ENCODE data around the gene BCL7A. TPM values are rescaled to one million over a fixed set of nuclear protein-coding genes. Genes with fewer than 3 reads are reported as not detected.

The BCL7A gene
- total and polyA plus RNA-seq, 5 donors from 2014 or later = 0.35 to 2.0 (median 0.60) TPM

DNA sequence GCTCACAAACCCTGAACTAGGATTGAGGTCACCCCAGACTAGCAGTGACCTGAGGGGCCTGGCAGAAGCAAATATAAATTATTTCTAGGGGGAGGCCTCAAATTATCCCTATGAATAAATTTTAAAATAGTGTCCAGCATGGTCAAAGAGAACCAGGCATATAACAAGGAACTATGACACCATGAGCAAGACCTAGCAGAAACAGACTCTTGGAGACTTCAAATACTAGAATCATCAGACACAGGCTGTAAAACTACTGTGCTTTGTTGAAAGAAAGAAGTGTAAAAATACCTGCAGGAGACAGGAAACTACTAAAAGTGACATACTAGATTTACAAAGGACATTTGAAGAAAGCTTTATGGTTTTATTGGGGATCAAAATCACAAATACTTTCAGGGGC, 3.2 kb upstream of the BCL7A start:
- peaks cover 5% of the 10 kb centered on the region for H3K27me3 ChIP-seq (ENCODE audit: control insufficient read depth, insufficient read depth, low read length)
- H3K36me3 ChIP-seq (ENCODE audit: control insufficient read depth, insufficient read depth, low read length) = no peaks in the 10 kb centered on the region
- H3K4me1 ChIP-seq (ENCODE audit: control insufficient read depth, insufficient read depth, low read length, poor library complexity, severe bottlenecking) = peaks cover 15% of the 10 kb centered on the region
- Mint-ChIP-seq H3K9me3 (peaks cover 0 to 6% (median 0%) of the 10 kb centered on the region in 7 donors), H3K4me1 (peaks cover 0 to 13% (median 4%) of the 10 kb centered on the region in 4 donors), H3K27ac (no peak overlapping the region), H3K4me3 (no peak overlapping the region), H3K36me3 (no peaks in the 10 kb centered on the region), H3K27me3 (peaks cover 50% of the 10 kb centered on the region)
- no peak overlapping the region for H3K27ac ChIP-seq (ENCODE audit: insufficient read depth, low read length, poor library complexity, severe bottlenecking)
- ATAC-seq (ENCODE audit: low read depth in 2 of 2) = no peak
- DNase-seq = no peak
- H3K4me3 ChIP-seq (ENCODE audit: low read depth, low read length) = no peak overlapping the region
- H3K9me3 ChIP-seq (ENCODE audit: control insufficient read depth in 2 of 2, low read length in 2 of 2) = peaks cover 0 to 4% of the 10 kb centered on the region in 2 experiments

- H3K36me3 Mint-ChIP-seq = no peaks in the 10 kb centered on the region
- ATAC-seq (ENCODE audit: low read depth in 2 of 2) = no peak
- Histone ChIP-seq H3K27ac (ENCODE audit: insufficient read depth, low read length, poor library complexity, severe bottlenecking) (no peak overlapping the region), H3K4me3 (ENCODE audit: low read depth, low read length) (no peak overlapping the region), H3K27me3 (ENCODE audit: control insufficient read depth, insufficient read depth, low read length) (peaks cover 5% of the 10 kb centered on the region), H3K9me3 (ENCODE audit: control insufficient read depth in 2 of 2, low read length in 2 of 2) (peaks cover 0 to 4% of the 10 kb centered on the region in 2 experiments), H3K36me3 (ENCODE audit: control insufficient read depth, insufficient read depth, low read length) (no peaks in the 10 kb centered on the region), H3K4me1 (ENCODE audit: control insufficient read depth, insufficient read depth, low read length, poor library complexity, severe bottlenecking) (peaks cover 16% of the 10 kb centered on the region)
- H3K9me3 Mint-ChIP-seq = peaks cover 0 to 6% (median 0%) of the 10 kb centered on the region in 7 donors
- no peak overlapping the region for H3K27ac Mint-ChIP-seq
- peaks cover 0 to 13% (median 3%) of the 10 kb centered on the region in 4 donors for H3K4me1 Mint-ChIP-seq
- H3K4me3 Mint-ChIP-seq = no peak overlapping the region
- no peak for DNase-seq
- peaks cover 46% of the 10 kb centered on the region for H3K27me3 Mint-ChIP-seq
Measured at GRCh38 chr12:122018937-122019336, 2.7 kb upstream of the BCL7A start.

- Mint-ChIP-seq H3K9me3 (peaks cover 0 to 6% (median 0%) of the 10 kb centered on the region in 7 donors), H3K4me1 (peaks cover 0 to 13% (median 3%) of the 10 kb centered on the region in 4 donors), H3K27me3 (peaks cover 51% of the 10 kb centered on the region), H3K27ac (no peak overlapping the region), H3K4me3 (peak overlapping the region; percentile 71 to 89 (median 82)), H3K36me3 (no peaks in the 10 kb centered on the region)
- peaks cover 5% of the 10 kb centered on the region for H3K27me3 ChIP-seq (ENCODE audit: control insufficient read depth, insufficient read depth, low read length)
- ATAC-seq (ENCODE audit: low read depth in 2 of 2) (no peak), DNase-seq (no peak)
- no peak overlapping the region for H3K4me3 ChIP-seq (ENCODE audit: low read depth, low read length)
- H3K36me3 ChIP-seq (ENCODE audit: control insufficient read depth, insufficient read depth, low read length) = no peaks in the 10 kb centered on the region
- H3K27ac ChIP-seq (ENCODE audit: insufficient read depth, low read length, poor library complexity, severe bottlenecking) = no peak overlapping the region
- H3K9me3 ChIP-seq (ENCODE audit: control insufficient read depth in 2 of 2, low read length in 2 of 2) = peaks cover 0 to 4% of the 10 kb centered on the region in 2 experiments
- peaks cover 16% of the 10 kb centered on the region for H3K4me1 ChIP-seq (ENCODE audit: control insufficient read depth, insufficient read depth, low read length, poor library complexity, severe bottlenecking)
Measured at GRCh38 chr12:122020795-122021192, 890 bp upstream of the BCL7A start.

DNA sequence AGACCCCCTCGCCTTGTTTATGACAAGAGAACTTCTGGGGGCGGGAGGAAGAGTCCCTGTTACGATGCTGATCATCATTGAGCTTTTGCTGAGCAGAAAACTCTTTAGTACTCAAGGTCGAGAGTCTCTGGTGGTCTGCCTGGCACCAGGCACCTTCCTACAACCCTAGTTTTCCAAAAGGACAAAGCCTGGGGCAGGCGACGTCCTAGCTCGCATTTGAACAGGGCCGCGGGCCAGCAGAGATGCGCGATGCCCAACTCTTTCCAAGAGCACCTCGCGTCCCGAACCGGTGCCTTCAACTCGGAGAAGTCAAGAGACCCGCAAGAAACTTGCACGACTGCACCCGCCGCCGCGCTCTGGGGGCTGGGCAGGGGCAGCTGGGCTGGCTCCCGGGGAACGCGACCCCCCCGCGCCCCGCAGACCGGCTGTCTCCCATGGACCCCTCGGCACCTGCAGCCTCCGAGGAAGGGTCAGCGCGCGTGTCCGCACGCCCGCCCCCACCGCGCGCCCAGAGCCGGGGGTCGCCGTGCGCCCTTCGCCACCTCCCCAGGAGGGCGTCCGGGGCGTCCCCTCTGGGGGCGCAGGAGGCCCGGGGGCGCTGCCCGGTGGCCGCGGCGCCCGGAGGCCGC, 377 bp upstream of the BCL7A start:
- H3K9me3 ChIP-seq (ENCODE audit: control insufficient read depth in 2 of 2, low read length in 2 of 2) = peaks cover 0 to 4% of the 10 kb centered on the region in 2 experiments
- no peak for ATAC-seq (ENCODE audit: low read depth in 2 of 2)
- no peak for DNase-seq

DNA sequence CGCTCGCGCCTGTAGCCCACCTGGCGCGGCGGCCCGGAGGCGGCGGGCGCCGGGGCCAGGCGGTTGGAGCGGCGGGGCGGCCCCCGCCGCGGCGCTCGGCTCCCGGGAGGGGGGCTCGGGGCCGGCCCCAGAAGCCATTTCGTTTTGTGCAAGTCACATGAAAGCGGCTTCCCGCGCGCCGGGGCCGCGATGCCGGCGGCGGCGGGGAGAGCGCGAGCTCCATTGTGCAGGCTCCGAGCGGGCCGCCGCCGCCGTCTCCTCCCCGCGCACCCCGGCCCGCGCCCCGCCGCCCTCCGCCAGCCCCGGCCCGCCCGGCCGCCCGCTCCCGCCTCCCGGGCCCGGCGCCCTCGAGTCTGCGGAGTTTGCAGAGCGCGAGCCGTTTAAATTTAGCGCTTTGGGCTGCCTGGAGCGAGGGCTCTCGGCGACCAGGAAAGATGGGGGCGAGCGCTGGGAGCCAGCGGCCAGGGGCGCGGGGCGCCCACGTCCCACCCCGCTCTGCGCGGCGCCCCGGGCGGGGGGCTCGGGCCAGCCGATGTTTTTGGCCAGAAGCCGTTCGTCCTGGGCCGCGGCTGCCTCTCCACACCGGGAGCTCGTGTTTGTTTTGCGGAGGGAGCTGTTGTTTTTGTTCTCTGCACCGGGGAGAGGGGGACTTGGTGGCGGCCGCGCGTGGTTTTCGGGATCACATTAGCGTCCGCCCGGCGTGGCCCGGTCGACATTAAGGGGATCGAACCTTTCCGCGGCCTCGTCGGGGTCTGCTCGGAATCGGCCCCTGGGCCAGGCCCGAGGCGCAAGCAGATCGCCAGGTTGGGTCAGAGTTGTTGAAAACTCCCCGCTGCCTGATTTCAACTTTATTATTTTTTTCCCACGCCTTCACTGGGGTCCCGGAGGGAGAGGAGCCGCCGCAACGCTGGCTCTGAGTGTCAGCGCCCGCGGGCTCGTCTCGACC, 982 bp downstream of the BCL7A start:
- peak overlapping the region; percentile 75 to 85 (median 80) for H3K4me3 Mint-ChIP-seq
- peaks cover 0 to 6% (median 0%) of the 10 kb centered on the region in 7 donors for H3K9me3 Mint-ChIP-seq
- Histone ChIP-seq H3K36me3 (ENCODE audit: control insufficient read depth, insufficient read depth, low read length) (no peaks in the 10 kb centered on the region), H3K4me1 (ENCODE audit: control insufficient read depth, insufficient read depth, low read length, poor library complexity, severe bottlenecking) (peaks cover 16% of the 10 kb centered on the region), H3K27ac (ENCODE audit: insufficient read depth, low read length, poor library complexity, severe bottlenecking) (no peak overlapping the region), H3K9me3 (ENCODE audit: control insufficient read depth in 2 of 2, low read length in 2 of 2) (peaks cover 0 to 4% of the 10 kb centered on the region in 2 experiments), H3K4me3 (ENCODE audit: low read depth, low read length) (no peak overlapping the region), H3K27me3 (ENCODE audit: control insufficient read depth, insufficient read depth, low read length) (peaks cover 5% of the 10 kb centered on the region)
- peaks cover 57% of the 10 kb centered on the region for H3K27me3 Mint-ChIP-seq
- DNase-seq = peak in 2 of 3 donors; percentile 15 to 35
- ATAC-seq (ENCODE audit: low read depth in 2 of 2) = peak in 1 of 2 donors; percentile 7
- no peaks in the 10 kb centered on the region for H3K36me3 Mint-ChIP-seq
- H3K27ac Mint-ChIP-seq = no peak overlapping the region
- peaks cover 0 to 15% (median 3%) of the 10 kb centered on the region in 4 donors for H3K4me1 Mint-ChIP-seq

More for the DNA sequence above, 377 bp upstream of the BCL7A start:
- Mint-ChIP-seq H3K9me3 (peaks cover 0 to 6% (median 0%) of the 10 kb centered on the region in 7 donors), H3K4me1 (peaks cover 0 to 13% (median 3%) of the 10 kb centered on the region in 4 donors), H3K4me3 (peak overlapping the region; percentile 68 to 89 (median 78)), H3K36me3 (no peaks in the 10 kb centered on the region), H3K27me3 (peaks cover 51% of the 10 kb centered on the region), H3K27ac (peak overlapping the region in 1 of 3 donors; percentile 26)
- H3K27ac ChIP-seq (ENCODE audit: insufficient read depth, low read length, poor library complexity, severe bottlenecking) = no peak overlapping the region
- H3K4me3 ChIP-seq (ENCODE audit: low read depth, low read length) = no peak overlapping the region
- H3K36me3 ChIP-seq (ENCODE audit: control insufficient read depth, insufficient read depth, low read length) = no peaks in the 10 kb centered on the region
- peaks cover 16% of the 10 kb centered on the region for H3K4me1 ChIP-seq (ENCODE audit: control insufficient read depth, insufficient read depth, low read length, poor library complexity, severe bottlenecking)
- H3K27me3 ChIP-seq (ENCODE audit: control insufficient read depth, insufficient read depth, low read length) = peaks cover 5% of the 10 kb centered on the region

- H3K36me3 ChIP-seq (ENCODE audit: control insufficient read depth, insufficient read depth, low read length) = no peaks in the 10 kb centered on the region
- Mint-ChIP-seq H3K27me3 (peaks cover 54% of the 10 kb centered on the region), H3K36me3 (no peaks in the 10 kb centered on the region), H3K9me3 (peaks cover 0 to 6% (median 0%) of the 10 kb centered on the region in 7 donors), H3K27ac (no peak overlapping the region), H3K4me1 (peaks cover 0 to 15% (median 3%) of the 10 kb centered on the region in 4 donors), H3K4me3 (peak overlapping the region; percentile 75 to 85 (median 80))
- H3K9me3 ChIP-seq (ENCODE audit: control insufficient read depth in 2 of 2, low read length in 2 of 2) = peaks cover 0 to 3% of the 10 kb centered on the region in 2 experiments
- H3K4me1 ChIP-seq (ENCODE audit: control insufficient read depth, insufficient read depth, low read length, poor library complexity, severe bottlenecking) = peaks cover 16% of the 10 kb centered on the region
- DNase-seq (peak in 1 of 3 donors; percentile 19), ATAC-seq (ENCODE audit: low read depth in 2 of 2) (no peak)
- no peak overlapping the region for H3K4me3 ChIP-seq (ENCODE audit: low read depth, low read length)
- no peak overlapping the region for H3K27ac ChIP-seq (ENCODE audit: insufficient read depth, low read length, poor library complexity, severe bottlenecking)
- peaks cover 5% of the 10 kb centered on the region for H3K27me3 ChIP-seq (ENCODE audit: control insufficient read depth, insufficient read depth, low read length)
Measured at GRCh38 chr12:122023339-122024131, 1.9 kb downstream of the BCL7A start.
